K562 (cell line): ENCODE results near the gene SIGLEC7. TPM values are rescaled to one million over a fixed set of nuclear protein-coding genes. Genes with fewer than 3 reads are reported as not detected.

Experiments
- ATAC-seq: fragments of 200-7000 bp; cut with Tn5 transposase; 3 replicates; pipeline ENCODE4 v1.9.1; 2020; ENCODE audit warnings: moderate library complexity
- BruUV-seq: library from RNA; stranded (reverse); fragments of 400-500 nt; replicated peaks from 2 replicates; lab custom pipeline; 2021; lab: Mats Ljungman, UMichigan
- CTCF ChIA-PET: fragments of 300-600 bp; formaldehyde crosslinking; extraction: SDS; loops from one replicate; lab custom pipeline; 2021; ENCODE audit warnings: low intra/inter-chr PET ratio; lab: Yijun Ruan, JAX
- POLR2A ChIA-PET: fragments of 300-600, 350-650 bp; sonication (Branson Sonifier 250); formaldehyde crosslinking; extraction: SDS; loops from one replicate; lab custom pipeline; 2021; ENCODE audit warnings: antibody characterized with exemption, inconsistent platforms; lab: Yijun Ruan, JAX
- DNase-seq, 4 experiments: peaks; one replicate each; pipeline versions ENCODE4 v3.0.0 to v3.0.0-alpha.2; 2011 to 2018; ENCODE audit warnings: low spot score in 3 of 4, mixed read lengths in 3 of 4; ENCODE audit errors: extremely low read depth in 1 of 4
- FAIRE-seq: peaks from 2 replicates; lab custom pipeline; 2011; peaks lifted over from hg19 to GRCh38; lab: Jason Lieb, UNC
- H2AFZ ChIP-seq: 2 replicates; pipeline ENCODE4 v1.6.0; 2011; ENCODE audit warnings: low read depth, low read length, control low read depth, inconsistent platforms
- H3K27ac ChIP-seq: fragments of 200-600 bp; 3 replicates; pipeline ENCODE4 v1.8.0; 2011; ENCODE audit warnings: low read depth, mild to moderate bottlenecking, control low read depth, inconsistent platforms, low read length, moderate library complexity, mixed read lengths; ENCODE audit errors: extremely low read depth
- H3K27me3 ChIP-seq, 2 experiments: fragments of 300-600 bp in 1 of 2; 2 replicates in 1 of 2; 3 replicates in 1 of 2; pipeline versions ENCODE4 v1.6.0 to v1.8.0; 2011; ENCODE audit warnings: inconsistent platforms in 2 of 2, low read length in 2 of 2, mild to moderate bottlenecking in 1 of 2, mixed read lengths in 1 of 2, moderate library complexity in 1 of 2; ENCODE audit not compliant: control insufficient read depth in 2 of 2, insufficient read depth in 2 of 2
- H3K36me3 ChIP-seq: fragments of 300-600 bp; 3 replicates; pipeline ENCODE4 v1.8.0; 2011; ENCODE audit warnings: mild to moderate bottlenecking, low read length, inconsistent platforms; ENCODE audit not compliant: control insufficient read depth, insufficient read depth
- H3K4me1 ChIP-seq, 2 experiments: fragments of 200-600 bp in 1 of 2; replicated peaks in 1 of 2; 2 replicates in 1 of 2; 3 replicates in 1 of 2; pipeline versions ENCODE4 v1.5.1 to v1.8.0; 2011; ENCODE audit warnings: inconsistent platforms in 2 of 2, low read length in 2 of 2, mild to moderate bottlenecking in 1 of 2, mixed read lengths in 1 of 2, moderate library complexity in 1 of 2; ENCODE audit not compliant: control insufficient read depth in 2 of 2, insufficient read depth in 2 of 2
- H3K4me2 ChIP-seq: 2 replicates; pipeline ENCODE4 v1.6.1; 2011; ENCODE audit warnings: low read length, control low read depth, inconsistent platforms, mixed read lengths; ENCODE audit not compliant: insufficient read depth
- H3K4me3 ChIP-seq: fragments of 200-600 bp; sonication (generic), shearing (Covaris generic); 2 replicates; pipeline ENCODE4 v1.5.1; 2016; ENCODE audit warnings: control low read depth, inconsistent platforms
- H3K79me2 ChIP-seq: fragments of 200-600 bp; 3 replicates; pipeline ENCODE4 v1.8.0; 2011; ENCODE audit warnings: low read length, inconsistent platforms; ENCODE audit not compliant: control insufficient read depth, insufficient read depth
- H3K9ac ChIP-seq, 2 experiments: 2 replicates each; pipeline versions ENCODE4 v1.6.0 to v1.6.1; 2011; ENCODE audit warnings: low read depth in 2 of 2, low read length in 2 of 2, control low read depth in 1 of 2, inconsistent platforms in 1 of 2, mild to moderate bottlenecking in 1 of 2, mixed read lengths in 1 of 2; ENCODE audit not compliant: insufficient read depth in 1 of 2
- H3K9me1 ChIP-seq: one replicate; pipeline ENCODE4 v1.6.0; 2011; ENCODE audit warnings: inconsistent platforms, mild to moderate bottlenecking, low read length, moderate library complexity; ENCODE audit not compliant: control insufficient read depth, insufficient read depth
- H3K9me3 ChIP-seq: replicated peaks from 2 replicates; pipeline ENCODE4 v1.5.1; 2011; ENCODE audit warnings: low read depth, low read length, inconsistent platforms; ENCODE audit not compliant: control insufficient read depth, insufficient read depth
- H4K20me1 ChIP-seq: replicated peaks from 2 replicates; pipeline ENCODE4 v1.6.1; 2011; ENCODE audit warnings: low read length, inconsistent platforms, mixed read lengths; ENCODE audit not compliant: control insufficient read depth, insufficient read depth
- ATF2 ChIP-seq: sonication (generic); formaldehyde crosslinking; IDR thresholded peaks from 2 replicates; pipeline ENCODE4 v1.8.1; 2022; ENCODE audit warnings: missing genetic modification reagents
- CBFB ChIP-seq: sonication (generic); formaldehyde crosslinking; IDR thresholded peaks from 2 replicates; pipeline ENCODE4 v1.4.0; 2020; ENCODE audit warnings: mild to moderate bottlenecking, missing genetic modification reagents
- EP400 ChIP-seq: fragments of 450-650 bp; IDR thresholded peaks from 2 replicates; pipeline ENCODE4 v1.6.1; 2017; ENCODE audit warnings: antibody characterized with exemption, mild to moderate bottlenecking, moderate library complexity
- FOXJ2 ChIP-seq: fragments of 200-800 bp; sonication (Bioruptor generic); IDR thresholded peaks from 2 replicates; pipeline ENCODE4 v1.6.1; 2016; ENCODE audit warnings: missing genetic modification characterization, missing compliant biosample characterization
- GATAD2A ChIP-seq: fragments of 450-650 bp; IDR thresholded peaks from 2 replicates; pipeline ENCODE4 v1.6.1; 2017
- MED1 ChIP-seq: sonication (generic); formaldehyde crosslinking; IDR thresholded peaks from 2 replicates; pipeline ENCODE4 v1.8.1; 2023; ENCODE audit warnings: missing genetic modification reagents, borderline replicate concordance
- PTRF ChIP-seq: fragments of 450-650 bp; IDR thresholded peaks from 2 replicates; pipeline ENCODE4 v1.6.1; 2016; ENCODE audit warnings: mild to moderate bottlenecking, missing genetic modification characterization, missing compliant biosample characterization
- RERE ChIP-seq: sonication (generic); formaldehyde crosslinking; IDR thresholded peaks from 2 replicates; pipeline ENCODE4 v1.8.0; 2023; ENCODE audit warnings: missing genetic modification reagents, mild to moderate bottlenecking, borderline replicate concordance
- RNF2 ChIP-seq: sonication (generic); IDR thresholded peaks from 2 replicates; pipeline ENCODE4 v1.6.1; 2016
- THRAP3 ChIP-seq: fragments of 450-650 bp; IDR thresholded peaks from 2 replicates; pipeline ENCODE4 v1.6.1; 2016; ENCODE audit warnings: mild to moderate bottlenecking, inconsistent platforms, borderline replicate concordance
- ZFP30 ChIP-seq: fragments of 250-450 bp; sonication (Bioruptor Pico); IDR thresholded peaks from 2 replicates; pipeline ENCODE4 v1.8.0; 2022; ENCODE audit warnings: moderate library complexity, mild to moderate bottlenecking, inconsistent platforms, borderline replicate concordance
- ZNF239 ChIP-seq: fragments of 250-450 bp; sonication (Bioruptor Pico); IDR thresholded peaks from 2 replicates; pipeline ENCODE4 v1.4.0; 2020; ENCODE audit warnings: mild to moderate bottlenecking
- WGBS: fragments of 100-300 bp; shearing (Covaris generic); methylation state at CpG from one replicate; pipeline ENCODE4 v1.1.6; 2016; ENCODE audit warnings: low coverage, mixed read lengths; ENCODE audit not compliant: insufficient coverage; ENCODE audit errors: missing lambda C conversion rate; 5-methylcytosine and 5-hydroxymethylcytosine counted together
- in situ Hi-C: fragments of 300-500 bp; cut with MboI; formaldehyde crosslinking; loops from 4 replicates; pipeline ENCODE4 v1.15.0; 2018; ENCODE audit warnings: inconsistent platforms, mixed read lengths
- intact Hi-C: fragments of 100-400 bp; cut with micrococcal nuclease; formaldehyde crosslinking; loops from 2 replicates; pipeline ENCODE4 v1.14.2; 2022
- polyA plus RNA-seq, 8 experiments: library from polyadenylated mRNA; depleted of rRNA in 4 of 8; stranded (reverse) in 5 of 8; unstranded in 3 of 8; fragments of >200 nt; fragmentation: Nextera tagmentation in 2 of 8; fragmentation: Illumina TruSeq in 1 of 8; extraction: Ambion mirVana in 2 of 8; extraction: Trizol in 1 of 8; gene quantifications; 2 replicates each; pipeline versions ENCODE4 v1.2.1 to v1.2.3, GENCODE V29; 2011 to 2014; ENCODE audit warnings: inconsistent platforms in 1 of 8, missing spikeins in 1 of 8
- total RNA-seq, 7 experiments: library from RNA; depleted of rRNA in 6 of 7; stranded (reverse); fragments of >200 nt in 6 of 7; fragmentation: Illumina TruSeq in 2 of 7; extraction: Trizol in 2 of 7; gene quantifications; 2 replicates each; pipeline versions ENCODE4 v1.2.1 to v1.2.3, GENCODE V29; 2011 to 2021; ENCODE audit warnings: low replicate concordance in 1 of 7
- TF ChIP-seq, protein P1 (sequence below): sonication (generic); formaldehyde crosslinking; IDR thresholded peaks from 2 replicates; pipeline ENCODE4 v1.8.1; 2022; ENCODE audit warnings: missing genetic modification reagents

The SIGLEC7 gene
- total and polyA plus RNA-seq, 9 of the 15 experiments (the other 6 are each of a cell fraction or from before 2014, with no cell fraction given), result 0.10 to 0.12 TPM; not detected in 7

DNA sequence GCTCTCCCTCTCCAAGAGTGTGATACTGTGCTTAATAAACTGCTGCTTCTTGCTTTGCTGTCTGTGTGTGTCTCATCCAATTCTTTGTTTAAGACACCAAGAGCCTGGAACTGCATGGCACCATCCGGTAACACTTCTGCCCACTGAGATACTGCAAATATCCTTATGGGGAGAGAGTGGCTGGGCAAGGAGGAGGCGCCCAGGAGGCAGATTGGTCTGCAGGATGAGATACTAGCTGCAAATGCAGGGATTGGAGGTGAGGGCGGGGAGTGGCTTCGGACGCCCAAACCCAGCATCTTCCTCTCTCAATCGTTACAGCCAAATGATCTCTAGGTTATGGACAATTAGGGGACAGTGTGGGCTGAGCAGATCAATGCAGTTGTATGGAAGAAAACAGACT is 1.7 kb upstream of the SIGLEC7 start:
- no peak for FAIRE-seq

More for the DNA sequence above, 1.7 kb upstream of the SIGLEC7 start:
- Histone ChIP-seq H3K4me3 (no peak overlapping the region), H3K4me2 (no peak overlapping the region), H3K27me3 (peaks cover 11 to 54% of the 10 kb centered on the region in 2 experiments; a peak in 4 of 5 replicates), H3K9me1 (no peaks in the 10 kb centered on the region), H3K36me3 (no peaks in the 10 kb centered on the region), H3K79me2 (no peaks in the 10 kb centered on the region), H3K4me1 (peaks cover 16% of the 10 kb centered on the region in 2 experiments), H2AFZ (no peak overlapping the region), H3K9ac (no peak overlapping the region), H3K9me3 (no peaks in the 10 kb centered on the region; the same call in 1 of the 2 replicates), H4K20me1 (peaks cover 4% of the 10 kb centered on the region; the same call in 1 of the 2 replicates), H3K27ac (no peak overlapping the region)
- in situ Hi-C loops, result no loop called here
- no peak for TF ChIP-seq FOXJ2 (tag)
- TF ChIP-seq ATF2 (CRISPR knock-in tag), result no peak
- TF ChIP-seq MED1 (CRISPR knock-in tag), result no peak
- TF ChIP-seq RNF2, result no peak
- TF ChIP-seq THRAP3, result no peak
- TF ChIP-seq EP400, result no peak
- TF ChIP-seq PTRF (tag), result no peak
- TF ChIP-seq, protein P1, sequence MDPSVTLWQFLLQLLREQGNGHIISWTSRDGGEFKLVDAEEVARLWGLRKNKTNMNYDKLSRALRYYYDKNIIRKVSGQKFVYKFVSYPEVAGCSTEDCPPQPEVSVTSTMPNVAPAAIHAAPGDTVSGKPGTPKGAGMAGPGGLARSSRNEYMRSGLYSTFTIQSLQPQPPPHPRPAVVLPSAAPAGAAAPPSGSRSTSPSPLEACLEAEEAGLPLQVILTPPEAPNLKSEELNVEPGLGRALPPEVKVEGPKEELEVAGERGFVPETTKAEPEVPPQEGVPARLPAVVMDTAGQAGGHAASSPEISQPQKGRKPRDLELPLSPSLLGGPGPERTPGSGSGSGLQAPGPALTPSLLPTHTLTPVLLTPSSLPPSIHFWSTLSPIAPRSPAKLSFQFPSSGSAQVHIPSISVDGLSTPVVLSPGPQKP (CRISPR knock-in tag), result no peak
- no peak for TF ChIP-seq ZFP30 (CRISPR knock-in tag)
- no peak for TF ChIP-seq RERE (CRISPR knock-in tag)
- no peak for TF ChIP-seq ZNF239 (CRISPR knock-in tag)
- TF ChIP-seq GATAD2A, result no peak
- no peak for TF ChIP-seq CBFB (CRISPR knock-in tag)
- 4% methylated on average over 6 of the region's 6 CpGs for WGBS
- ChIA-PET CTCF (no interaction called here), POLR2A (no interaction called here)
- DNase-seq, result no peak
- ATAC-seq, result no peak
- BruUV-seq, result no TSS peak
- intact Hi-C loops, result no loop called here
